ENCODE results near the gene PGM5.

PGM5 gene

DNA sequence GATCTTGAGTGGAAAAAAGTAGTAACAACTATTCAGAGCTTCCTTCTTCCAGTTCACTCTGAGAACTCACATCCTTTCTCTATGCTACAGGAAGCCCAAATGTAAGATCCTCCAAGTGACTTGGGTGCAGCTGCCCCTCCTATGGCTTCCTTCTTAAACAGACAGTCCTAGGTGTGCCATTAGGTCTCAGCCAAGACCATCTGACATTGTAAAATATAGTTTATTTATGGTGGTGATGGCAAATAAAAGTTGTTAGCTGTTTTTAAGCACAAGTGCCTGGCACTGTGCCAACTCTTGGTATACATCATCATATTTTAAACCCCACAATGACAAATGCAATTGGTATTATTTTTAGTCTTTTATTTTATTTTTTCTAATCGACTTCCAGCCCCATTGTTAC lies 126.1 kb downstream of the PGM5 start:
- TF ChIP-seq, protein P1, sequence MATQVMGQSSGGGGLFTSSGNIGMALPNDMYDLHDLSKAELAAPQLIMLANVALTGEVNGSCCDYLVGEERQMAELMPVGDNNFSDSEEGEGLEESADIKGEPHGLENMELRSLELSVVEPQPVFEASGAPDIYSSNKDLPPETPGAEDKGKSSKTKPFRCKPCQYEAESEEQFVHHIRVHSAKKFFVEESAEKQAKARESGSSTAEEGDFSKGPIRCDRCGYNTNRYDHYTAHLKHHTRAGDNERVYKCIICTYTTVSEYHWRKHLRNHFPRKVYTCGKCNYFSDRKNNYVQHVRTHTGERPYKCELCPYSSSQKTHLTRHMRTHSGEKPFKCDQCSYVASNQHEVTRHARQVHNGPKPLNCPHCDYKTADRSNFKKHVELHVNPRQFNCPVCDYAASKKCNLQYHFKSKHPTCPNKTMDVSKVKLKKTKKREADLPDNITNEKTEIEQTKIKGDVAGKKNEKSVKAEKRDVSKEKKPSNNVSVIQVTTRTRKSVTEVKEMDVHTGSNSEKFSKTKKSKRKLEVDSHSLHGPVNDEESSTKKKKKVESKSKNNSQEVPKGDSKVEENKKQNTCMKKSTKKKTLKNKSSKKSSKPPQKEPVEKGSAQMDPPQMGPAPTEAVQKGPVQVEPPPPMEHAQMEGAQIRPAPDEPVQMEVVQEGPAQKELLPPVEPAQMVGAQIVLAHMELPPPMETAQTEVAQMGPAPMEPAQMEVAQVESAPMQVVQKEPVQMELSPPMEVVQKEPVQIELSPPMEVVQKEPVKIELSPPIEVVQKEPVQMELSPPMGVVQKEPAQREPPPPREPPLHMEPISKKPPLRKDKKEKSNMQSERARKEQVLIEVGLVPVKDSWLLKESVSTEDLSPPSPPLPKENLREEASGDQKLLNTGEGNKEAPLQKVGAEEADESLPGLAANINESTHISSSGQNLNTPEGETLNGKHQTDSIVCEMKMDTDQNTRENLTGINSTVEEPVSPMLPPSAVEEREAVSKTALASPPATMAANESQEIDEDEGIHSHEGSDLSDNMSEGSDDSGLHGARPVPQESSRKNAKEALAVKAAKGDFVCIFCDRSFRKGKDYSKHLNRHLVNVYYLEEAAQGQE (IDR thresholded peaks at IDR 0.05; ENCODE audit: low read depth): no peak
- TF ChIP-seq NFIC (IDR thresholded peaks at IDR 0.05): peak; percentile 57

DNA sequence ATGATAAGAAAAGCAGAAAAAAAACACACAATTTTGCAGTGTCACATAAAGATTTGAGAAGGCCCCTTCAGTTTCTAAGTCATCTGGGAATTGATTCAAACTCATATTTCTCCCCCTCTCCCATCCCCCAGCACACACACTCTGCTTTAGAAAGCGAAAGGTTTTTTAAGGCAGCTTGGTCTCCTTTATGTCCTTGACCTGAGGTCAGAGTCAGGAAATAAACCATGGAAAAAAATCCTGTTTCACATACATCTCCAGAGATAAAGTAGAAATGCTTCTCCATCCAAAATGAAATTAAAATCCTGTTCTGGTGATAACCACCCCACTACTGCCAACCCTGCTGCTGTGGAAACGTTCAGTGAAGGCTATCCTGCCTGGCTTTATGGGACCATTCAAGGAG lies 131.7 kb downstream of the PGM5 start:
- no peak for TF ChIP-seq TAF1 (IDR thresholded peaks at IDR 0.05; ENCODE audit: low read depth)
- TF ChIP-seq, protein P2, sequence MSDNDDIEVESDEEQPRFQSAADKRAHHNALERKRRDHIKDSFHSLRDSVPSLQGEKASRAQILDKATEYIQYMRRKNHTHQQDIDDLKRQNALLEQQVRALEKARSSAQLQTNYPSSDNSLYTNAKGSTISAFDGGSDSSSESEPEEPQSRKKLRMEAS (IDR thresholded peaks at IDR 0.05): no peak
- no peak for TF ChIP-seq FOXM1 (IDR thresholded peaks at IDR 0.05; ENCODE audit: borderline replicate concordance, low read depth)
- no peak for TF ChIP-seq ZBTB7A (IDR thresholded peaks at IDR 0.05; ENCODE audit: low read depth)
- no peak for TF ChIP-seq TCF12 (IDR thresholded peaks at IDR 0.05; ENCODE audit: low read depth)
- no peak for TF ChIP-seq EGR1 (IDR thresholded peaks at IDR 0.05)
- TF ChIP-seq NFIC (IDR thresholded peaks at IDR 0.05): no peak
- TF ChIP-seq, protein P1 (IDR thresholded peaks at IDR 0.05; ENCODE audit: low read depth): no peak
- TF ChIP-seq, protein P3, sequence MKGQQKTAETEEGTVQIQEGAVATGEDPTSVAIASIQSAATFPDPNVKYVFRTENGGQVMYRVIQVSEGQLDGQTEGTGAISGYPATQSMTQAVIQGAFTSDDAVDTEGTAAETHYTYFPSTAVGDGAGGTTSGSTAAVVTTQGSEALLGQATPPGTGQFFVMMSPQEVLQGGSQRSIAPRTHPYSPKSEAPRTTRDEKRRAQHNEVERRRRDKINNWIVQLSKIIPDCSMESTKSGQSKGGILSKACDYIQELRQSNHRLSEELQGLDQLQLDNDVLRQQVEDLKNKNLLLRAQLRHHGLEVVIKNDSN (IDR thresholded peaks at IDR 0.05): no peak
- no peak for TF ChIP-seq RAD21 (IDR thresholded peaks at IDR 0.05; ENCODE audit: low read depth)
- TF ChIP-seq CREB1 (IDR thresholded peaks at IDR 0.05; ENCODE audit: low read depth): no peak
- TF ChIP-seq YY1 (IDR thresholded peaks at IDR 0.05; ENCODE audit: low read depth): no peak

DNA sequence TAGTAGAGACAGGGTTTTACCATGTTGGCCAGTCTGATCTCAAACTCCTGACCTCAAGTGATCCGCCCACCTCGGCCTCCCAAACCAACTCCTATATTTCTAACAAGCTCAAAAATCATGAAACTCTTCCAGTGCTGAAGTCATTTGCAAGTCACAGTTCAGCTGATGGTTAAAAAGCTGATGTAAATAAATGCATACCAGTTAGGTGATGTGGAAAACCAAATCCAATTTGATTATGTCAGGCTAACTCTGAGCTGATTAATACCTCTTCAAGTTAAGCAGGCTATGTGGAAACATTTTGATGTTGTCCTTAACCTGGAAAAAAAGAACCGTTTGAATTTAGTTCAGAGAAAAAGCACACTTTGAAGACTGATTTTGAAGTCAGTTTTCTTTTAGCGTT lies 133.2 kb downstream of the PGM5 start:
- TF ChIP-seq, protein P1 (IDR thresholded peaks at IDR 0.05; ENCODE audit: low read depth): no peak
- TF ChIP-seq RAD21 (IDR thresholded peaks at IDR 0.05; ENCODE audit: low read depth) (no peak), TCF12 (IDR thresholded peaks at IDR 0.05; ENCODE audit: low read depth) (no peak), ZBTB7A (IDR thresholded peaks at IDR 0.05; ENCODE audit: low read depth) (no peak), CREB1 (IDR thresholded peaks at IDR 0.05; ENCODE audit: low read depth) (no peak), EGR1 (IDR thresholded peaks at IDR 0.05) (no peak), FOXM1 (IDR thresholded peaks at IDR 0.05; ENCODE audit: borderline replicate concordance, low read depth) (no peak), YY1 (IDR thresholded peaks at IDR 0.05; ENCODE audit: low read depth) (no peak), CEBPB (IDR thresholded peaks at IDR 0.05) (no peak), EP300 (IDR thresholded peaks at IDR 0.05; ENCODE audit: borderline replicate concordance) (no peak), TAF1 (IDR thresholded peaks at IDR 0.05; ENCODE audit: low read depth) (no peak), TEAD4 (IDR thresholded peaks at IDR 0.05) (no peak)
- TF ChIP-seq, protein P2 (IDR thresholded peaks at IDR 0.05): no peak

DNA sequence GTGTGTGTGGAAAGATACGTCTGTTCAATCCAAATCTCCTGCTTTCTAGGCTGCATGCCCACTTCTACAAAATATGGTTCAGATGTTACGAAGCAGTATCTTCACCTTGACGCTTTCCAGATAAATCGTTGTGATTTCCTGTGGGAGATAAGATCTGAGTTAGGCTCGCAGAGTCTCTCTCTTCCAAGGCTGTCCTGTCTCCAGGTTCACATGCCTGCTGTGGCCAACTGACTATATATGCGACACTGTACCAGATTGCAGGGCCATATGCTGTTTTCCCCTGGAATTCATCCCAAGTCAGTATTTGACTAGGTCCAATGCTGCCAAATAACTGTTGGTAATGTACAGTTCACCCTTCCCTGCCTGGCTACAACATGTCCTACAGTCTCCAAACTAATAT lies 136.4 kb downstream of the PGM5 start:
- TF ChIP-seq, protein P1 (IDR thresholded peaks at IDR 0.05; ENCODE audit: low read depth): no peak
- TF ChIP-seq EGR1 (IDR thresholded peaks at IDR 0.05): no peak
- no peak for TF ChIP-seq CREB1 (IDR thresholded peaks at IDR 0.05; ENCODE audit: low read depth)
- TF ChIP-seq EP300 (IDR thresholded peaks at IDR 0.05; ENCODE audit: borderline replicate concordance): no peak
- no peak for TF ChIP-seq TCF12 (IDR thresholded peaks at IDR 0.05; ENCODE audit: low read depth)

All from Ishikawa (cell line).